Ovary (tissue), 3 donors: ENCODE measurements around the gene ADAM12.

Experiments used
- EP300 ChIP-seq: sonication (generic); formaldehyde crosslinking; IDR thresholded peaks from one replicate; pipeline ENCODE4 v1.6.1; 2017; ENCODE audit warnings: antibody characterized with exemption
- POLR2A ChIP-seq: fragments of 450-650 bp; IDR thresholded peaks from one replicate; pipeline ENCODE4 v1.6.1; 2017; ENCODE audit warnings: antibody characterized with exemption, mild to moderate bottlenecking, moderate library complexity
- TF ChIP-seq, protein P1 (sequence below), 3 donors: fragments of 450-650 bp in 2 of 3; fragments of 200-600 bp in 1 of 3; IDR thresholded peaks; one replicate each; pipeline versions ENCODE4 v1.5.1 to v1.8.0; 2016 to 2022; ENCODE audit warnings: antibody characterized with exemption in 3 of 3, mild to moderate bottlenecking in 1 of 3
- donor health status: DM: no; HTN: no; CAD: no.

DNA sequence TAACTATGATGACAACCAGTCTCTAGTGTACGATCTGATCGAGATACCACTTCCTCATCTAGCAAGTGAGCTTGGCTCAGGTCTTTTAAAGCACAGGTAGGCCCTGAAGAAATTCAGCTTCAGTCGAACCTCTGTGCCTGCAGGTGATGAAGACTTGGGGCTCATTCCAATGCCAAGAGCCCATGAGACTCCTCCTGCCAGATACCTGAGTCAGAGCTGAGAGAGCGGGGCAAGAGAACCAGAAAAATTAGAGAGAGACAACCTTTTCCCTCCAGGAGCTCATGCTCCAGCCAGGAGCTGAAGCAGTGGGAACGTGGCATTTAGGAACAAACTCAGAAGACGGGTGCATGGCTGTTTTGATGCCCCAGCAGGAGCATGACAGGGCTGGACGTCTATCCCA, 259.3 kb downstream of the ADAM12 start:
- TF ChIP-seq, protein P1, sequence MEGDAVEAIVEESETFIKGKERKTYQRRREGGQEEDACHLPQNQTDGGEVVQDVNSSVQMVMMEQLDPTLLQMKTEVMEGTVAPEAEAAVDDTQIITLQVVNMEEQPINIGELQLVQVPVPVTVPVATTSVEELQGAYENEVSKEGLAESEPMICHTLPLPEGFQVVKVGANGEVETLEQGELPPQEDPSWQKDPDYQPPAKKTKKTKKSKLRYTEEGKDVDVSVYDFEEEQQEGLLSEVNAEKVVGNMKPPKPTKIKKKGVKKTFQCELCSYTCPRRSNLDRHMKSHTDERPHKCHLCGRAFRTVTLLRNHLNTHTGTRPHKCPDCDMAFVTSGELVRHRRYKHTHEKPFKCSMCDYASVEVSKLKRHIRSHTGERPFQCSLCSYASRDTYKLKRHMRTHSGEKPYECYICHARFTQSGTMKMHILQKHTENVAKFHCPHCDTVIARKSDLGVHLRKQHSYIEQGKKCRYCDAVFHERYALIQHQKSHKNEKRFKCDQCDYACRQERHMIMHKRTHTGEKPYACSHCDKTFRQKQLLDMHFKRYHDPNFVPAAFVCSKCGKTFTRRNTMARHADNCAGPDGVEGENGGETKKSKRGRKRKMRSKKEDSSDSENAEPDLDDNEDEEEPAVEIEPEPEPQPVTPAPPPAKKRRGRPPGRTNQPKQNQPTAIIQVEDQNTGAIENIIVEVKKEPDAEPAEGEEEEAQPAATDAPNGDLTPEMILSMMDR (IDR thresholded peaks at IDR 0.05), result no peak
- TF ChIP-seq EP300 (no peak), POLR2A (no peak)
